SK-N-SH (cell line): ENCODE results near the gene RMND1. TPM values are rescaled to one million over a fixed set of nuclear protein-coding genes. Genes with fewer than 3 reads are reported as not detected.
"Not testable (repeated sequence)": the region's sequence is repeated elsewhere in the genome, so short reads cannot be mapped to it uniquely, and the experiment has no call there.

Source experiments
- CTCF ChIA-PET: fragments of 300-600, 350-600 bp; formaldehyde crosslinking; extraction: SDS; loops from one replicate; lab custom pipeline; 2021; lab: Yijun Ruan, JAX
- POLR2A ChIA-PET: fragments of 350-600 bp; sonication (Branson Sonifier 250); formaldehyde crosslinking; extraction: SDS; loops from one replicate; lab custom pipeline; 2020; ENCODE audit warnings: antibody characterized with exemption, inconsistent platforms; lab: Yijun Ruan, JAX
- DNase-seq: peaks from one replicate; pipeline ENCODE4 v3.0.0; 2012
- H2AFZ ChIP-seq: fragments of 200-600 bp; sonication (generic); 2 replicates; pipeline ENCODE4 v1.8.1; 2016; ENCODE audit warnings: antibody characterized with exemption, mild to moderate bottlenecking, low read depth
- H3F3A ChIP-seq: fragments of 200-600 bp; sonication (generic); replicated peaks from 2 replicates; pipeline ENCODE3; 2016; ENCODE audit warnings: antibody characterized with exemption, mild to moderate bottlenecking; ENCODE audit not compliant: insufficient read depth
- H3K27ac ChIP-seq, 2 experiments: fragments of 200-500 bp in 1 of 2; fragments of 200-600 bp in 1 of 2; sonication (Bioruptor generic) in 1 of 2; sonication (generic), shearing (Covaris generic) in 1 of 2; 2 replicates each; pipeline versions ENCODE4 v1.5.1 to v1.6.1; 2014 to 2016; ENCODE audit warnings: low read depth in 2 of 2, inconsistent platforms in 1 of 2, low read length in 1 of 2, mild to moderate bottlenecking in 1 of 2, mixed read lengths in 1 of 2
- H3K27me3 ChIP-seq: fragments of 200-600 bp; sonication (generic), shearing (Covaris generic); 2 replicates; pipeline ENCODE4 v1.6.1; 2016; ENCODE audit warnings: mixed run types; ENCODE audit not compliant: insufficient read depth
- H3K36me3 ChIP-seq, 2 experiments: fragments of 200-500 bp in 1 of 2; fragments of 200-600 bp in 1 of 2; sonication (Bioruptor generic) in 1 of 2; sonication (generic) in 1 of 2; replicated peaks in 1 of 2; 2 replicates each; pipeline versions ENCODE3 to v1.5.1; 2014 to 2016; ENCODE audit warnings: low read length in 1 of 2, mild to moderate bottlenecking in 1 of 2; ENCODE audit not compliant: insufficient read depth in 2 of 2, control insufficient read depth in 1 of 2
- H3K4me1 ChIP-seq, 2 experiments: fragments of 200-500 bp in 1 of 2; fragments of 200-600 bp in 1 of 2; sonication (Bioruptor generic) in 1 of 2; sonication (generic), shearing (Covaris generic) in 1 of 2; 2 replicates each; pipeline versions ENCODE4 v1.5.1 to v1.6.1; 2014 to 2016; ENCODE audit warnings: low read depth in 1 of 2, low read length in 1 of 2, mixed run types in 1 of 2; ENCODE audit not compliant: insufficient read depth in 2 of 2, control insufficient read depth in 1 of 2
- H3K4me2 ChIP-seq: fragments of 200-600 bp; sonication (generic), shearing (Covaris generic); 2 replicates; pipeline ENCODE4 v1.6.1; 2017; ENCODE audit warnings: mixed run types
- H3K4me3 ChIP-seq, 2 experiments: fragments of 200-500 bp in 1 of 2; fragments of 200-600 bp in 1 of 2; sonication (Bioruptor generic) in 1 of 2; sonication (generic), shearing (Covaris generic) in 1 of 2; 2 replicates each; pipeline versions ENCODE4 v1.5.1 to v1.8.1; 2014 to 2016; ENCODE audit warnings: low read depth in 2 of 2, inconsistent platforms in 1 of 2, low read length in 1 of 2, mild to moderate bottlenecking in 1 of 2, mixed read lengths in 1 of 2, moderate library complexity in 1 of 2
- H3K79me2 ChIP-seq: fragments of 200-600 bp; sonication (generic); 2 replicates; pipeline ENCODE4 v1.8.1; 2017; ENCODE audit warnings: mild to moderate bottlenecking; ENCODE audit not compliant: insufficient read depth
- H3K9ac ChIP-seq: fragments of 200-600 bp; sonication (generic); 2 replicates; pipeline ENCODE4 v1.6.1; 2017; ENCODE audit warnings: mixed run types
- H3K9me2 ChIP-seq: fragments of 200-600 bp; sonication (generic); 2 replicates; pipeline ENCODE4 v1.6.1; 2017; ENCODE audit warnings: mixed run types
- H3K9me3 ChIP-seq: fragments of 200-600 bp; sonication (generic); 2 replicates; pipeline ENCODE4 v1.6.1; 2017; ENCODE audit warnings: mixed run types, mild to moderate bottlenecking, moderate library complexity
- H4K20me1 ChIP-seq: fragments of 200-600 bp; sonication (generic); 2 replicates; pipeline ENCODE4 v1.6.1; 2017; ENCODE audit warnings: mild to moderate bottlenecking, mixed run types; ENCODE audit not compliant: insufficient read depth
- EP300 ChIP-seq, 2 experiments: IDR thresholded peaks; 2 replicates each; pipeline versions ENCODE4 v1.4.0 to v1.6.1; 2012; ENCODE audit warnings: borderline replicate concordance in 1 of 2, low read depth in 1 of 2, low read length in 1 of 2
- EZH2phosphoT487 ChIP-seq: fragments of 200-600 bp; sonication (generic); IDR thresholded peaks from 2 replicates; pipeline ENCODE4 v1.6.1; 2017; ENCODE audit warnings: low read depth, mixed run types, mild to moderate bottlenecking, antibody characterized with exemption, moderate library complexity, borderline replicate concordance
- FOSL2 ChIP-seq: IDR thresholded peaks from 2 replicates; pipeline ENCODE4 v1.4.0; 2012; ENCODE audit warnings: low read depth, mild to moderate bottlenecking, moderate library complexity, borderline replicate concordance
- NFIC ChIP-seq: IDR thresholded peaks from 2 replicates; pipeline ENCODE4 v1.4.0; 2012; ENCODE audit warnings: borderline replicate concordance
- NRF1 ChIP-seq: IDR thresholded peaks from 2 replicates; pipeline ENCODE4 v1.6.1; 2012; ENCODE audit warnings: low read depth, mild to moderate bottlenecking, low read length
- RAD21 ChIP-seq: IDR thresholded peaks from 2 replicates; pipeline ENCODE4 v1.6.1; 2012; ENCODE audit warnings: mild to moderate bottlenecking, low read length
- RCOR1 ChIP-seq: fragments of 150-350 bp; IDR thresholded peaks from 2 replicates; pipeline ENCODE4 v1.6.1; 2017; ENCODE audit warnings: antibody characterized with exemption, low read length
- RFX5 ChIP-seq: IDR thresholded peaks from 2 replicates; pipeline ENCODE4 v1.6.1; 2012; ENCODE audit warnings: mild to moderate bottlenecking, improper control_type of control experiment, low read length
- TCF12 ChIP-seq: IDR thresholded peaks from 2 replicates; pipeline ENCODE4 v1.4.0; 2012
- TEAD4 ChIP-seq: IDR thresholded peaks from 2 replicates; pipeline ENCODE4 v1.4.0; 2012; ENCODE audit warnings: mild to moderate bottlenecking, borderline replicate concordance; ENCODE audit not compliant: insufficient read depth
- WGBS: methylation state at CpG from one replicate; pipeline ENCODE4 v1.1.6; 2017; ENCODE audit warnings: low lambda C conversion rate; 5-methylcytosine and 5-hydroxymethylcytosine counted together
- polyA plus RNA-seq, 3 experiments: library from polyadenylated mRNA; depleted of rRNA; stranded (reverse); fragments of >200 nt; gene quantifications; 2 replicates each; pipeline ENCODE4 v1.2.3, GENCODE V29; 2012
- TF ChIP-seq, protein P1 (sequence below): IDR thresholded peaks from 2 replicates; pipeline ENCODE4 v1.4.0; 2012; ENCODE audit warnings: low read depth
- TF ChIP-seq, protein P2 (sequence below): fragments of 150-350 bp; IDR thresholded peaks from 2 replicates; pipeline ENCODE4 v1.6.1; 2016; ENCODE audit warnings: mild to moderate bottlenecking, low read depth, low read length

Gene RMND1
- polyA plus RNA-seq, 1 of the 3 experiments (the other 2 are of a cell fraction) = 14.8 TPM

DNA sequence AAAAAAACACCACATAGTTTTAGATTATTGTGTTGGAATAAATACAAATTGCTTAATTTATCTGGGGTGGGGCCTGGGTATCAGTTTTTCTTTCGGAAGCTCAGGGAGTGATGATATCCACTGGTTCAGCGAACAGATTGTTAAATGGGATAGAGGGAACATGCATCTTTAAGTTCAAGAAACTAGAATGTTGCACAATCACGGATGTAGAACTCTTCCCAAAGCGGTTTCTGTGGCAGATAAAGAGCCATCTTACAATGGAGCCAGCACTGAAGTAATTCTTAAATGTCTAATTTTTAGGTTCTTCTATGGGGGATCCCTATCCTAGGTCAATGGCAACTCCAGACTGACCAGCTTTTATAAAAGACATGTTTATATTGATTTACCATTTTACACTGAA is 9.7 kb upstream of the RMND1 start:
- Histone ChIP-seq H3K9me3 (no peaks in the 10 kb centered on the region), H4K20me1 (no peaks in the 10 kb centered on the region), H3K27me3 (no peaks in the 10 kb centered on the region), H2AFZ (no peak overlapping the region), H3K4me1 (no peaks in the 10 kb centered on the region), H3K36me3 (peaks cover 12 to 23% of the 10 kb centered on the region in 2 experiments), H3K27ac (no peak overlapping the region), H3K4me3 (no peak overlapping the region), H3K79me2 (peaks cover 5% of the 10 kb centered on the region; the same call in 1 of the 2 replicates), H3K4me2 (no peak overlapping the region), H3K9me2 (no peaks in the 10 kb centered on the region), H3K9ac (no peak overlapping the region), H3F3A (no peaks in the 10 kb centered on the region)
- WGBS = 98% methylated on average over 4 of the region's 4 CpGs
- TF ChIP-seq TCF12 (no peak), NFIC (no peak), FOSL2 (no peak), RFX5 (no peak), NRF1 (no peak), EZH2phosphoT487 (no peak), TEAD4 (no peak), EP300 (IDR thresholded peaks at IDR 0.05; ENCODE audit: borderline replicate concordance in 1 of 2, low read depth in 1 of 2, low read length in 1 of 2) (no peak), RCOR1 (no peak), RAD21 (no peak)
- TF ChIP-seq, protein P1, sequence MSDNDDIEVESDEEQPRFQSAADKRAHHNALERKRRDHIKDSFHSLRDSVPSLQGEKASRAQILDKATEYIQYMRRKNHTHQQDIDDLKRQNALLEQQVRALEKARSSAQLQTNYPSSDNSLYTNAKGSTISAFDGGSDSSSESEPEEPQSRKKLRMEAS = no peak
- TF ChIP-seq, protein P2, sequence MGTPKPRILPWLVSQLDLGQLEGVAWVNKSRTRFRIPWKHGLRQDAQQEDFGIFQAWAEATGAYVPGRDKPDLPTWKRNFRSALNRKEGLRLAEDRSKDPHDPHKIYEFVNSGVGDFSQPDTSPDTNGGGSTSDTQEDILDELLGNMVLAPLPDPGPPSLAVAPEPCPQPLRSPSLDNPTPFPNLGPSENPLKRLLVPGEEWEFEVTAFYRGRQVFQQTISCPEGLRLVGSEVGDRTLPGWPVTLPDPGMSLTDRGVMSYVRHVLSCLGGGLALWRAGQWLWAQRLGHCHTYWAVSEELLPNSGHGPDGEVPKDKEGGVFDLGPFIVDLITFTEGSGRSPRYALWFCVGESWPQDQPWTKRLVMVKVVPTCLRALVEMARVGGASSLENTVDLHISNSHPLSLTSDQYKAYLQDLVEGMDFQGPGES = no peak
- ChIA-PET CTCF (no interaction called here), POLR2A (no interaction called here)
- DNase-seq = no peak

DNA sequence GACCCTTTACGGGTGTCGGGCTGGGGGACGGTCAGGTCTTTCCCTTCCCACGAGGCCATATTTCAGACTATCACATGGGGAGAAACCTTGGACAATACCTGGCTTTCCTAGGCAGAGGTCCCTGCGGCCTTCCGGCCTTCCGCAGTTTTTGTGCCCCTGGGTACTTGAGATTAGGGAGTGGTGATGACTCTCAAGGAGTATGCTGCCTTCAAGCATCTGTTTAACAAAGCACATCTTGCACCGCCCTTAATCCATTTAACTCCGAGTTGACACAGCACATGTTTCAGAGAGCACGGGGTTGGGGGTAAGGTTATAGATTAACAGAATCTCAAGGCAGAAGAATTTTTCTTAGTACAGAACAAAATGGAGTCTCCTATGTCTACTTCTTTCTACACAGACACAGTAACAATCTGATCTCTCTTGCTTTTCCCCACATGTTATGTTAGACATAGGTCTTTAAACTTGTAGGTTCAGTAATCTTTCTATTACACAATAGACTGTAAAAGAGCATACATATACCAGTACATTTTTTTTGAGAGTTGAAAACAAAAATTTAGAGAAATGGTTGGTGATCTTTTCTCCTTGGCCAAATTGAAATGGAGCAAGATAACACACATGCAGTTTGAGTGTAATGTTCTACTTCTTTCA is 3.9 kb upstream of the RMND1 start:
- H3F3A ChIP-seq, H3K9me2 ChIP-seq, H3K4me2 ChIP-seq, H3K27me3 ChIP-seq, H3K9ac ChIP-seq, H2AFZ ChIP-seq, DNase-seq, CTCF ChIA-PET, H3K27ac ChIP-seq, H3K4me1 ChIP-seq, H4K20me1 ChIP-seq, H3K4me3 ChIP-seq, POLR2A ChIA-PET, H3K9me3 ChIP-seq: not testable (repeated sequence)
- peaks cover 45% of the 10 kb centered on the region for H3K79me2 ChIP-seq
- 71% methylated on average over 6 of the region's 10 CpGs for WGBS
- peaks cover 12 to 13% of the 10 kb centered on the region in 2 experiments for H3K36me3 ChIP-seq
